HepG2 (cell line): ENCODE measurements around the gene C14orf119. TPM values are rescaled to one million over a fixed set of nuclear protein-coding genes. Genes with fewer than 3 reads are reported as not detected.

Experiments
- CC2D1A ChIP-seq: sonication (generic); formaldehyde crosslinking; IDR thresholded peaks from 2 replicates; pipeline ENCODE4 v1.8.1; 2023; ENCODE audit warnings: mild to moderate bottlenecking, missing genetic modification reagents
- CREM ChIP-seq, 2 experiments: sonication (generic) in 1 of 2; formaldehyde crosslinking in 1 of 2; IDR thresholded peaks; 2 replicates each; pipeline versions ENCODE4 v1.4.0 to v1.6.1; 2016 to 2020; ENCODE audit warnings: antibody characterized with exemption in 1 of 2, mild to moderate bottlenecking in 1 of 2, missing genetic modification reagents in 1 of 2
- FOSL2 ChIP-seq: sonication (generic); formaldehyde crosslinking; IDR thresholded peaks from 2 replicates; pipeline ENCODE4 v1.4.0; 2020; ENCODE audit warnings: missing genetic modification reagents
- PCBP2 ChIP-seq: fragments of 200-400 bp; formaldehyde crosslinking; optimal IDR thresholded peaks from 2 replicates; pipeline ENCODE3; 2018; ENCODE audit warnings: low read length, low read depth; ENCODE audit not compliant: poor library complexity, severe bottlenecking
- RELA ChIP-seq: sonication (generic); formaldehyde crosslinking; IDR thresholded peaks from 2 replicates; pipeline ENCODE4 v1.4.0; 2020; ENCODE audit warnings: missing genetic modification reagents
- TEF ChIP-seq: sonication (generic); formaldehyde crosslinking; IDR thresholded peaks from 2 replicates; pipeline ENCODE4 v1.5.0; 2020; ENCODE audit warnings: missing genetic modification reagents
- ZFAT ChIP-seq: sonication (generic); formaldehyde crosslinking; conservative IDR thresholded peaks from 2 replicates; pipeline ENCODE4 v1.8.1; 2023; ENCODE audit warnings: missing genetic modification reagents, inconsistent platforms
- ZFP1 ChIP-seq: IDR thresholded peaks from 2 replicates; pipeline ENCODE4 v1.6.1; 2016
- ZFP62 ChIP-seq: sonication (generic); formaldehyde crosslinking; IDR thresholded peaks from 2 replicates; pipeline ENCODE4 v1.4.0; 2020; ENCODE audit warnings: missing genetic modification reagents
- ZNF207 ChIP-seq: fragments of 450-650 bp; IDR thresholded peaks from 2 replicates; pipeline ENCODE4 v1.6.1; 2016; ENCODE audit warnings: antibody characterized with exemption, borderline replicate concordance
- ZNF644 ChIP-seq: IDR thresholded peaks from 2 replicates; pipeline ENCODE4 v1.6.1; 2016; ENCODE audit warnings: low read depth
- ZNF720 ChIP-seq: sonication (generic); formaldehyde crosslinking; IDR thresholded peaks from 2 replicates; pipeline ENCODE4 v1.4.0; 2020; ENCODE audit warnings: missing genetic modification reagents
- ZNF878 ChIP-seq: sonication (generic); formaldehyde crosslinking; IDR thresholded peaks from 2 replicates; pipeline ENCODE4 v1.8.1; 2023; ENCODE audit warnings: mild to moderate bottlenecking, missing genetic modification reagents, moderate library complexity
- polyA plus RNA-seq, 8 experiments: library from polyadenylated mRNA; depleted of rRNA in 3 of 8; stranded (reverse) in 7 of 8; unstranded in 1 of 8; fragments of >200 nt; fragmentation: Illumina TruSeq in 4 of 8; extraction: Trizol in 4 of 8; gene quantifications; 2 replicates each; pipeline versions ENCODE4 v1.2.1 to v1.2.3, GENCODE V29; 2011 to 2016; ENCODE audit warnings: low read depth in 4 of 8, missing spikeins in 1 of 8, mixed read lengths in 1 of 8; ENCODE audit not compliant: insufficient read depth in 1 of 8
- total RNA-seq, 5 experiments: library from RNA; depleted of rRNA; stranded (reverse); fragments of >200 nt; fragmentation: Illumina TruSeq; extraction: Trizol; gene quantifications; 2 replicates each; pipeline ENCODE4 v1.2.3, GENCODE V29; 2016; ENCODE audit warnings: low read depth in 1 of 5
- TF ChIP-seq, protein P1 (sequence below): sonication (generic); formaldehyde crosslinking; IDR thresholded peaks from 2 replicates; pipeline ENCODE4 v1.8.0; 2022; ENCODE audit warnings: missing genetic modification reagents, mild to moderate bottlenecking, moderate library complexity, borderline replicate concordance
- TF ChIP-seq, protein P2 (sequence below): sonication (generic); formaldehyde crosslinking; IDR thresholded peaks from one replicate; pipeline ENCODE4 v1.5.1; 2020; ENCODE audit warnings: mild to moderate bottlenecking, missing genetic modification reagents; ENCODE audit errors: not compliant biosample characterization
- TF ChIP-seq, protein P3 (sequence below): sonication (generic); formaldehyde crosslinking; IDR thresholded peaks from 2 replicates; pipeline ENCODE4 v1.4.0; 2020; ENCODE audit warnings: missing genetic modification reagents, low read depth, mild to moderate bottlenecking, borderline replicate concordance

C14orf119 gene
- total and polyA plus RNA-seq, 2 of the 13 experiments (the other 11 are each of a cell fraction or from before 2014, with no cell fraction given), result 117 to 206 TPM

- TF ChIP-seq TEF (no peak), RELA (CRISPR knock-in tag) (peak; percentile 73), ZFP1 (CRISPR knock-in tag) (no peak), FOSL2 (CRISPR knock-in tag) (peak; percentile 61), CREM (IDR thresholded peaks at IDR 0.05) (no peak), CREM (CRISPR knock-in tag; IDR thresholded peaks at IDR 0.05) (no peak), ZFP62 (no peak; the same call in 1 of the 2 replicates), ZNF878 (0 out of 2 replicates have a peak, but pooled peaks have one; percentile 19), CC2D1A (CRISPR knock-in tag) (no peak; the same call in 1 of the 2 replicates), ZNF644 (CRISPR knock-in tag) (0 out of 2 replicates have a peak, but pooled peaks have one; percentile 9), ZFAT (CRISPR knock-in tag) (no peak), ZNF720 (CRISPR knock-in tag) (no peak), PCBP2 (no peak), ZNF207 (no peak)
- TF ChIP-seq, protein P1, sequence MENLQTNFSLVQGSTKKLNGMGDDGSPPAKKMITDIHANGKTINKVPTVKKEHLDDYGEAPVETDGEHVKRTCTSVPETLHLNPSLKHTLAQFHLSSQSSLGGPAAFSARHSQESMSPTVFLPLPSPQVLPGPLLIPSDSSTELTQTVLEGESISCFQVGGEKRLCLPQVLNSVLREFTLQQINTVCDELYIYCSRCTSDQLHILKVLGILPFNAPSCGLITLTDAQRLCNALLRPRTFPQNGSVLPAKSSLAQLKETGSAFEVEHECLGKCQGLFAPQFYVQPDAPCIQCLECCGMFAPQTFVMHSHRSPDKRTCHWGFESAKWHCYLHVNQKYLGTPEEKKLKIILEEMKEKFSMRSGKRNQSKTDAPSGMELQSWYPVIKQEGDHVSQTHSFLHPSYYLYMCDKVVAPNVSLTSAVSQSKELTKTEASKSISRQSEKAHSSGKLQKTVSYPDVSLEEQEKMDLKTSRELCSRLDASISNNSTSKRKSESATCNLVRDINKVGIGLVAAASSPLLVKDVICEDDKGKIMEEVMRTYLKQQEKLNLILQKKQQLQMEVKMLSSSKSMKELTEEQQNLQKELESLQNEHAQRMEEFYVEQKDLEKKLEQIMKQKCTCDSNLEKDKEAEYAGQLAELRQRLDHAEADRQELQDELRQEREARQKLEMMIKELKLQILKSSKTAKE (CRISPR knock-in tag), result no peak
- TF ChIP-seq, protein P2, sequence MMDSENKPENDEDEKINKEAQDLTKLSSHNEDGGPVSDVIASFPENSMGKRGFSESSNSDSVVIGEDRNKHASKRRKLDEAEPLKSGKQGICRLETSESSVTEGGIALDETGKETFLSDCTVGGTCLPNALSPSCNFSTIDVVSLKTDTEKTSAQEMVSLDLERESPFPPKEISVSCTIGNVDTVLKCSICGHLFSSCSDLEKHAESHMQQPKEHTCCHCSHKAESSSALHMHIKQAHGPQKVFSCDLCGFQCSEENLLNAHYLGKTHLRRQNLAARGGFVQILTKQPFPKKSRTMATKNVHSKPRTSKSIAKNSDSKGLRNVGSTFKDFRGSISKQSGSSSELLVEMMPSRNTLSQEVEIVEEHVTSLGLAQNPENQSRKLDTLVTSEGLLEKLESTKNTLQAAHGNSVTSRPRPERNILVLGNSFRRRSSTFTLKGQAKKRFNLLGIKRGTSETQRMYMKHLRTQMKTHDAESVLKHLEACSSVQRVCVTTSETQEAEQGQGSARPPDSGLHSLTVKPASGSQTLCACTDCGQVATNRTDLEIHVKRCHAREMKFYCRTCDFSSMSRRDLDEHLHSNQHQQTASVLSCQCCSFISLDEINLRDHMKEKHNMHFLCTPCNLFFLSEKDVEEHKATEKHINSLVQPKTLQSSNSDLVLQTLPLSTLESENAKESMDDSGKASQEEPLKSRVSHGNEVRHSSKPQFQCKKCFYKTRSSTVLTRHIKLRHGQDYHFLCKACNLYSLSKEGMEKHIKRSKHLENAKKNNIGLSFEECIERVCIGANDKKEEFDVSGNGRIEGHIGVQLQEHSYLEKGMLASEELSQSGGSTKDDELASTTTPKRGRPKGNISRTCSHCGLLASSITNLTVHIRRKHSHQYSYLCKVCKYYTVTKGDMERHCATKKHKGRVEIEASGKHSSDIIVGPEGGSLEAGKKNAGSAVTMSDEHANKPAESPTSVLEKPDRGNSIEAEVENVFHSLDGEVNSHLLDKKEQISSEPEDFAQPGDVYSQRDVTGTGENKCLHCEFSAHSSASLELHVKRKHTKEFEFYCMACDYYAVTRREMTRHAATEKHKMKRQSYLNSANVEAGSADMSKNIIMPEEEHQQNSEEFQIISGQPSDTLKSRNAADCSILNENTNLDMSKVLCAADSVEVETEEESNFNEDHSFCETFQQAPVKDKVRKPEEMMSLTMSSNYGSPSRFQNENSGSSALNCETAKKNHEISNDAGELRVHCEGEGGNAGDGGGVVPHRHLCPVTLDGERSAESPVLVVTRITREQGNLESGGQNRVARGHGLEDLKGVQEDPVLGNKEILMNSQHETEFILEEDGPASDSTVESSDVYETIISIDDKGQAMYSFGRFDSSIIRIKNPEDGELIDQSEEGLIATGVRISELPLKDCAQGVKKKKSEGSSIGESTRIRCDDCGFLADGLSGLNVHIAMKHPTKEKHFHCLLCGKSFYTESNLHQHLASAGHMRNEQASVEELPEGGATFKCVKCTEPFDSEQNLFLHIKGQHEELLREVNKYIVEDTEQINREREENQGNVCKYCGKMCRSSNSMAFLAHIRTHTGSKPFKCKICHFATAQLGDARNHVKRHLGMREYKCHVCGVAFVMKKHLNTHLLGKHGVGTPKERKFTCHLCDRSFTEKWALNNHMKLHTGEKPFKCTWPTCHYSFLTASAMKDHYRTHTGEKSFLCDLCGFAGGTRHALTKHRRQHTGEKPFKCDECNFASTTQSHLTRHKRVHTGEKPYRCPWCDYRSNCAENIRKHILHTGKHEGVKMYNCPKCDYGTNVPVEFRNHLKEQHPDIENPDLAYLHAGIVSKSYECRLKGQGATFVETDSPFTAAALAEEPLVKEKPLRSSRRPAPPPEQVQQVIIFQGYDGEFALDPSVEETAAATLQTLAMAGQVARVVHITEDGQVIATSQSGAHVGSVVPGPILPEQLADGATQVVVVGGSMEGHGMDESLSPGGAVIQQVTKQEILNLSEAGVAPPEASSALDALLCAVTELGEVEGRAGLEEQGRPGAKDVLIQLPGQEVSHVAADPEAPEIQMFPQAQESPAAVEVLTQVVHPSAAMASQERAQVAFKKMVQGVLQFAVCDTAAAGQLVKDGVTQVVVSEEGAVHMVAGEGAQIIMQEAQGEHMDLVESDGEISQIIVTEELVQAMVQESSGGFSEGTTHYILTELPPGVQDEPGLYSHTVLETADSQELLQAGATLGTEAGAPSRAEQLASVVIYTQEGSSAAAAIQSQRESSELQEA (CRISPR knock-in tag), result peak; percentile 89
- TF ChIP-seq, protein P3, sequence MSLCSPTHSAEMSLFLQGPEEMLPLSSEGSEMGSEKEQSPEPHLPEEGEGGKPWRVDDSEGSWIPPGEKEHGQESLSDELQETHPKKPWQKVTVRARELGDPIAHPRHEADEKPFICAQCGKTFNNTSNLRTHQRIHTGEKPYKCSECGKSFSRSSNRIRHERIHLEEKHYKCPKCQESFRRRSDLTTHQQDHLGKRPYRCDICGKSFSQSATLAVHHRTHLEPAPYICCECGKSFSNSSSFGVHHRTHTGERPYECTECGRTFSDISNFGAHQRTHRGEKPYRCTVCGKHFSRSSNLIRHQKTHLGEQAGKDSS (CRISPR knock-in tag), result peak; percentile 91; the same call in 1 of the 2 replicates
These were observed 37.3 kb upstream of the C14orf119 start (continued) for GRCh38 chr14:23057757-23058653.
